ENCODE data around the gene CFAP61.

Gene CFAP61

DNA sequence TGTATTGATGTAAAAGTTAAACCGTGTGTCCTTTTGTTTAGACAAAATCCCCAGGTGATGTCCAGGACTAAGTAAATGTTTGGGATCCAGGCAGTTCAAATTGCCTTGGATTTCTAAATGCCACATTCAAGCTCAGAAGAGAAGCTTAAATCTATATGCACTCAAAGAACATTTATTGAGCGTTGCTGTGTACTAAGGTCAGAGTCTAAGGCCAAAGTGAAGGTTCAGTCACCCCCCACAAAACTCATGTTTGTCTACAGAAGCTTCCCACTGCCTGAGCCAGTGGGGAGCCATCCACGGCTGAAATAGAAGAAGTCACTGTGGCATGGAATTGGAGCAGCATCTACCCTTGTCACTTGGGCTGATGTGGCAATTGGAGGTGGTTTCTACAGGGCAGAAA lies 244.8 kb downstream of the CFAP61 start:
- no peak overlapping the region for H3K4me3 ChIP-seq (ENCODE audit: extremely low read depth, insufficient read depth, low read length, poor library complexity, severe bottlenecking)
- 80 to 86% methylated on average over 1 to 2 of the region's 3 CpGs for WGBS, 2 experiments (ENCODE audit: insufficient coverage in 2 of 2)

DNA sequence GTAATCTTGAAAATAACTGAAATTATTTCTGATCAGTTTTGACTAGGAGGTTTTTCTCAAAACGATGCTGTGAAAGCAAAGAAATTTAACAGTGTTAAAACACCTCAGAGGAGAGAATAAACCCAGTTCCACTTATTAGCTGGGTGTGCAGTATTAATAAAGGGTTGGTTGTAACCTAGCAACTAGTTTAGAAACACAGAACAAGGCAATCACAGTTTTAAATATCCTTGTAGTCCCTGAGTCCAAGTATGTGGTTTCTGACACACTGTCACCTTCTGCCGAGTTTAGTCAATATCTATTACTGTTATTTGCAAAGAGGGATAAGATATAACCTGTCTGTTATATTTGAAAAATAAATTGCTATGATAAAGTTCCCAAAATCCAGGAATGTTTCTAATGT lies 245.4 kb downstream of the CFAP61 start:
- no peaks in the 10 kb centered on the region for H3K4me1 ChIP-seq (ENCODE audit: control insufficient read depth, insufficient read depth, low read length, poor library complexity, severe bottlenecking)
- no peaks in the 10 kb centered on the region for H3K36me3 ChIP-seq (ENCODE audit: control insufficient read depth, insufficient read depth, low read length)
- no peak overlapping the region for H3K4me3 ChIP-seq (ENCODE audit: extremely low read depth, insufficient read depth, low read length, poor library complexity, severe bottlenecking)
- H3K27ac ChIP-seq (ENCODE audit: low read depth, low read length, severe bottlenecking) = no peak overlapping the region
- WGBS, 2 experiments (ENCODE audit: insufficient coverage in 2 of 2) = 100% methylated on average over 1 of the region's 2 CpGs; no CpG with 5 or more reads in 1 of the 2 experiments
- H3K9me3 ChIP-seq (ENCODE audit: control insufficient read depth, low read length) = no peaks in the 10 kb centered on the region

More for the DNA sequence above, 244.8 kb downstream of the CFAP61 start:
- Histone ChIP-seq H3K9me3 (ENCODE audit: control insufficient read depth, low read length) (no peaks in the 10 kb centered on the region), H3K27ac (ENCODE audit: low read depth, low read length, severe bottlenecking) (no peak overlapping the region), H3K36me3 (ENCODE audit: control insufficient read depth, insufficient read depth, low read length) (no peaks in the 10 kb centered on the region), H3K4me1 (ENCODE audit: control insufficient read depth, insufficient read depth, low read length, poor library complexity, severe bottlenecking) (no peaks in the 10 kb centered on the region)

DNA sequence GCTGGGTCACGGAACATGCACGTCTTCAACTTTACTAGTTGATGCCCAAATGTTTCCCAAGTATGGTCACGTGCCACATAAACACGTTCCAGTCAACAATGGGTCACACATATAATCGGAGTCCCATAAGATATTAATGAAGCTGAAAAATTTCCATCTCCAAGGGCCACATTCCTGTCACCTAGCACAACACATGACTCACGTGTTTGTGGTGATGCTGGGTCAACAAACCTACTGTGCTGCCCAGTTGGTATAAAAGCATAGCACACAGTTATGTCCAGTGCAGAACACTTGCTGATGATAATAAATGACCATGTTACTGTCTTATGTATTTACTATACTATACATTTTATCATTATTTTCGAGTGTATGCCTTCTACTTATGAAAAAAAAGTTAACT lies 247.6 kb downstream of the CFAP61 start:
- WGBS, 2 experiments (ENCODE audit: insufficient coverage in 2 of 2) = 62 to 67% methylated on average over 3 of the region's 7 CpGs
- H3K36me3 ChIP-seq (ENCODE audit: control insufficient read depth, insufficient read depth, low read length) = no peaks in the 10 kb centered on the region
- H3K4me3 ChIP-seq (ENCODE audit: extremely low read depth, insufficient read depth, low read length, poor library complexity, severe bottlenecking) = no peak overlapping the region
- no peak overlapping the region for H3K27ac ChIP-seq (ENCODE audit: low read depth, low read length, severe bottlenecking)
- no peaks in the 10 kb centered on the region for H3K4me1 ChIP-seq (ENCODE audit: control insufficient read depth, insufficient read depth, low read length, poor library complexity, severe bottlenecking)
- no peaks in the 10 kb centered on the region for H3K9me3 ChIP-seq (ENCODE audit: control insufficient read depth, low read length)

DNA sequence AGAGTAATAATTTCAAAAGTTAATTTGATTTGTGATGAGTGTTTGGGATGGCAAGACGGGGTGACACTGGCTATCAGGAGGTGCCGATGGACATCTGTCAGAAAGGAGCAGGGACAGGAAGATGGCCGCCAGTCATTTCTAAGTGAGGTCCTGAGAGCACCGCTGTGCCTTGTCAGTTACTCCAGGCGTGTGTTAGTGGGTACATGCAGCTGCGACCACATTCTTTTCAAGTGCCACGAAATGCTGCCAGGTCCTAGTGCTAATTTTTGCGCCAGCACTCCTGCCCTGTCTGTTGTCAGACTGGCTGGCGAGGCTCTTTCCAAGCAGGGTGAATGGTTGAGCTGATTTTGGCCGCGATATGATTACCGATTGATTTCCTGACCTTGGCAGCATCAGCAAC lies 251.0 kb downstream of the CFAP61 start:
- Histone ChIP-seq H3K4me1 (ENCODE audit: control insufficient read depth, insufficient read depth, low read length, poor library complexity, severe bottlenecking) (no peaks in the 10 kb centered on the region), H3K4me3 (ENCODE audit: extremely low read depth, insufficient read depth, low read length, poor library complexity, severe bottlenecking) (no peak overlapping the region)

DNA sequence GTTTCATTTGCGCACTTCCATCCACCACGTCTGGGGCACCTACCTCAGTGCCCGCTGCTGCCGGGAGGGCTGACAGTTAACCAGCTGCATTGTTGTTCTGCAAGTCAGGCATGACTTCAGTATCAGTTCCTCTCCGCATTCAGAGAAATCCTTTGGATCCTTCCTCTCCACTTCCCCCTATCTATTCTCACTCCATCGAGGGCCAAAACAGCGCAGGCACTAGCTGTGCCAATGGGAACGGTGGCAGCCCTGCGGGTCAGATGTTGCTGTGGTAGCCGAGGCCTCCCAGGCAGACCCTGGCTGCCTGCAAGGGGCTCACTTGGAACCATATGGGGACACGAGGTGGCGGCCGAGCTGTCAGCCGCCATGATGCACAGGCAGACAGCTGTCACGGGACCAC lies 251.4 kb downstream of the CFAP61 start:
- H3K27ac ChIP-seq (ENCODE audit: low read depth, low read length, severe bottlenecking) = no peak overlapping the region
- no peaks in the 10 kb centered on the region for H3K36me3 ChIP-seq (ENCODE audit: control insufficient read depth, insufficient read depth, low read length)
- no peaks in the 10 kb centered on the region for H3K4me1 ChIP-seq (ENCODE audit: control insufficient read depth, insufficient read depth, low read length, poor library complexity, severe bottlenecking)
- H3K4me3 ChIP-seq (ENCODE audit: extremely low read depth, insufficient read depth, low read length, poor library complexity, severe bottlenecking) = no peak overlapping the region
- WGBS, 2 experiments (ENCODE audit: insufficient coverage in 2 of 2) = 91 to 93% methylated on average over 15 of the region's 15 CpGs
- no peaks in the 10 kb centered on the region for H3K9me3 ChIP-seq (ENCODE audit: control insufficient read depth, low read length)

More for the DNA sequence above, 251.0 kb downstream of the CFAP61 start:
- WGBS, 2 experiments (ENCODE audit: insufficient coverage in 2 of 2) = 92% methylated on average over 12 of the region's 12 CpGs
- Histone ChIP-seq H3K36me3 (ENCODE audit: control insufficient read depth, insufficient read depth, low read length) (no peaks in the 10 kb centered on the region), H3K27ac (ENCODE audit: low read depth, low read length, severe bottlenecking) (no peak overlapping the region), H3K9me3 (ENCODE audit: control insufficient read depth, low read length) (no peaks in the 10 kb centered on the region)

DNA sequence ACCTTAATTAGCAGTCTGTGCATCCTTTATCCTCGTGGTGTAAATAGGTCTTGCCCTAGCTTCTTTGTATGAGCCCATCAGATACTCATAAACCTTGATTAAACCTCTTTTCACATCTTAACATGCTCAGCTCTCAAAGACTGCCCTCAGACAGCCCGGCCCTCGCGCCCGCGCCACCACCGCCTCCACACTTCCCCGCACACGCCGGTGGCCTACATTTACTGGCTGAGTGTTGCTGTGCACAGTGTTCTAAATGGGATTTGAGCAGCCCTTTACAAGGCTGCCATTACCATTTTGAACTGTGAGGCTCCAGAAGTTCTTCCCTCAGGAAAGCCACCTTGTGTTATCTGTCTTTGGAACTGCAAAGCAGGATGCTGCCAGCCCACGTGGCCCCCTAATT lies 252.6 kb downstream of the CFAP61 start:
- Histone ChIP-seq H3K9me3 (ENCODE audit: control insufficient read depth, low read length) (no peaks in the 10 kb centered on the region), H3K4me3 (ENCODE audit: extremely low read depth, insufficient read depth, low read length, poor library complexity, severe bottlenecking) (no peak overlapping the region), H3K27ac (ENCODE audit: low read depth, low read length, severe bottlenecking) (no peak overlapping the region), H3K4me1 (ENCODE audit: control insufficient read depth, insufficient read depth, low read length, poor library complexity, severe bottlenecking) (no peaks in the 10 kb centered on the region), H3K36me3 (ENCODE audit: control insufficient read depth, insufficient read depth, low read length) (no peaks in the 10 kb centered on the region)
- 91 to 94% methylated on average over 8 to 11 of the region's 11 CpGs for WGBS, 2 experiments (ENCODE audit: insufficient coverage in 2 of 2)

DNA sequence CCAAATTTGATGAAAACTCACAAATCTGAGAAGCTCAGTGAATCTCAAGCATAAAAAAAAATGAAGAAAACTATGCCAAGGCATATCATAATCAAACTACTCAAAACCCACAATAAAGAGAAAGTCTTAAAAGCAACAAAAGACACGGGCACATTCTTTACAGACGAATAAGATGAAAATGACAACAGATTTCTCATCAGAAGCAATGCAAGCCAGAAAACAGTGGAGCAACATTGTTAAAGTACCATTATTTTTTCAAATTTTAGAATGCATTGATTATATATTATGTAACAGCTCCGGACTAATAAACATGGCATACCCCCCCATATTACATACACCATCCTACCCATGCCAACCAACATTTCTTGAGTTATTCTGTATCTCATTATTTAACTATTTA lies 260.2 kb downstream of the CFAP61 start:
- Histone ChIP-seq H3K4me1 (ENCODE audit: control insufficient read depth, insufficient read depth, low read length, poor library complexity, severe bottlenecking) (no peaks in the 10 kb centered on the region), H3K36me3 (ENCODE audit: control insufficient read depth, insufficient read depth, low read length) (no peaks in the 10 kb centered on the region), H3K9me3 (ENCODE audit: control insufficient read depth, low read length) (no peaks in the 10 kb centered on the region), H3K27ac (ENCODE audit: low read depth, low read length, severe bottlenecking) (no peak overlapping the region), H3K4me3 (ENCODE audit: extremely low read depth, insufficient read depth, low read length, poor library complexity, severe bottlenecking) (no peak overlapping the region)
- 80 to 100% methylated on average over 1 to 2 of the region's 3 CpGs for WGBS, 2 experiments (ENCODE audit: insufficient coverage in 2 of 2)

DNA sequence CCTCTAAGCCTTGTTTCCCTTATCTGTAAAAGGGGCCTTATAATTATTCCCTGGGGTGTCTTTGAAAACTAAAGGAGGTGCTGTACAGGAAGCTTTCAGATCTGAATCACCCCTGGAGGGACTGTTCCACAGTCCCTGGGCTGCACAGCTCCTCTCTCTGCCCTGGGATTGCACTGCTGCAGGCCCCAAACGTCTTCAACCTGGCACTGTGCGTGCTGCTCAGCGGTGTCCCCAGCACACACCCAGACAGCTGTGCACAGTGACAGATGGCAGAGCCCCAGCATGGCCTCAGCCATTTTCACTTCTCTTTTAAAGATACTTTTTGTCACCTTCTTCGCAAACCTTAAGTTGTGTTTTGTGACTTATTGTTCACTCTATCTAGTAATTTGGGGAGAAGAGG lies 264.9 kb downstream of the CFAP61 start:
- Histone ChIP-seq H3K36me3 (ENCODE audit: control insufficient read depth, insufficient read depth, low read length) (no peaks in the 10 kb centered on the region), H3K27ac (ENCODE audit: low read depth, low read length, severe bottlenecking) (no peak overlapping the region), H3K4me1 (ENCODE audit: control insufficient read depth, insufficient read depth, low read length, poor library complexity, severe bottlenecking) (no peaks in the 10 kb centered on the region), H3K9me3 (ENCODE audit: control insufficient read depth, low read length) (no peaks in the 10 kb centered on the region), H3K4me3 (ENCODE audit: extremely low read depth, insufficient read depth, low read length, poor library complexity, severe bottlenecking) (no peak overlapping the region)
- 83 to 96% methylated on average over 1 to 3 of the region's 4 CpGs for WGBS, 2 experiments (ENCODE audit: insufficient coverage in 2 of 2)

DNA sequence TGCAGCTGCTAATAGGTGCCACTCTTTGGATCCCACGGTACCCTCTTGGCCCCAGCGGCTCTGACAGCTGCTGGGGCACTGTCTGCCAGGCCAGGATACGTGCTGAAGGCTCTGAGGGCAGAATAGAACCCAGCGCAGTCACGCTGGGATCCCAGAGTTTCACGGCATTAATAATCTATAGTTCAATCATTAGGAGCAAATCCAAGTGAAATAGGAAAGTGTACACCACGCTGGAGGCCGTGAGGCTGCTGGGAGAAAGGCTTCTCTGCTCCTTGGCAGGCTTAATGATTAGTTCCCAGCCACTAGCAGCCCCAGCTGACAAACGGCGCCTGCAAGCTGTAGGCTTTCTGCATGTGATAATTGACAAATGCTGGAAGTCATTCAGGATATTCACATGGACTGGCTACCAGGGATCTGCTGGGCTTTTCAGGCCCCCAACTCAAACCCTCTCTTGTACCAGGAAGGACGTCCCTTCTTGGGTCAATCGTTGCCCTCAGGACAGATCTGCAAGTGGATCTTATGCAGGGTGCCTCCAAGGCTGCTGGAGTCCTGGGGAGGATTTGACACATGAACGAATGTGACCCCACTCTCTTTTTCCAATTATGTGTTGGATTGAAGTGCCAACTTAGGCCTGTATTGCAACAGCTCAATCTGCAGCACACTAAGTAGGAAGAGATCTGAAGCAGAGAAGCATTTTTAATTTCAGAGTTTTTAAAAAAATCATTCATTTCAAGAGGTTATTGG lies 265.5 kb downstream of the CFAP61 start:
- Histone ChIP-seq H3K4me3 (ENCODE audit: extremely low read depth, insufficient read depth, low read length, poor library complexity, severe bottlenecking) (no peak overlapping the region), H3K36me3 (ENCODE audit: control insufficient read depth, insufficient read depth, low read length) (no peaks in the 10 kb centered on the region), H3K27ac (ENCODE audit: low read depth, low read length, severe bottlenecking) (no peak overlapping the region), H3K4me1 (ENCODE audit: control insufficient read depth, insufficient read depth, low read length, poor library complexity, severe bottlenecking) (no peaks in the 10 kb centered on the region), H3K9me3 (ENCODE audit: control insufficient read depth, low read length) (no peaks in the 10 kb centered on the region)
- WGBS, 2 experiments (ENCODE audit: insufficient coverage in 2 of 2) = 81 to 85% methylated on average over 10 to 13 of the region's 13 CpGs

DNA sequence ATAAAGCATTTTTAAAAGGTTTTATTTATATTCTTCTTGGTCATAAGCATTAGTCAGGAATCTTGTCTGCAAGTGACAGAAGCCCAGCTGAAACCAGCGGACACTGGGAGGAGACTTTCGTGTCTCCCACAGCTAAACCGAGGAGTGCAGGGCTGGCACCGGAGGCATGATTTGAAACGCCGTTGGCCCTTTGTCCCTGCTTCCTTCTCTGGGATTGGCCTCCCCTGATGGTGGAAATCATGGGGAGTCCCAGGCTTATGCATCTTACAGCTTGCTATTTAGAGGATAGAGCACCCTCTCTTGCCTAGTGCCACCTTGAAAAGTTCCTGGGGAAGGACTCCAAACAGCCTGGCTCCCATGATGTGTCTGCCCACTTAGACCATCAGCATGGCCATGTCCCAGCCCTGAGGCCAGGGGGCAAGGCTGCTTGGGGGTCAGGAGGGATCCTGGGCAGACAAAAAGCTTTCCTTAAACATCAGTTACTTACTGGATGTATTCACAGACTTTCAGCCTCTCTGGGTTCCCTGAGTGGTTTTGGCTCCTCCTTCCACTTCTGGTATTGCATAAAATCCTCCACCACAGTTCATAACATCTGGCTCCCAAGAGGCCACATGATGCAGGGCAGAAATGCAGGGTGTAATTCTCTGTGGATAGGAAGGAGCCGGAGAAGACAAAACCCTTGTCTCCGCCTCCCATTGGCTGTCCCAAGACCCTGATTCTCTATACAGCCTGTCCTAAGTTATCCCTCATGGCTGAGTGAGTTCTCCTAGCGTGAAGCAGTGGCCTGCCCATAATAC lies 266.2 kb downstream of the CFAP61 start:
- H3K4me3 ChIP-seq (ENCODE audit: extremely low read depth, insufficient read depth, low read length, poor library complexity, severe bottlenecking) = no peak overlapping the region
- no peaks in the 10 kb centered on the region for H3K36me3 ChIP-seq (ENCODE audit: control insufficient read depth, insufficient read depth, low read length)
- no peaks in the 10 kb centered on the region for H3K9me3 ChIP-seq (ENCODE audit: control insufficient read depth, low read length)
- H3K4me1 ChIP-seq (ENCODE audit: control insufficient read depth, insufficient read depth, low read length, poor library complexity, severe bottlenecking) = no peaks in the 10 kb centered on the region
- no peak overlapping the region for H3K27ac ChIP-seq (ENCODE audit: low read depth, low read length, severe bottlenecking)
- WGBS, 2 experiments (ENCODE audit: insufficient coverage in 2 of 2) = 79 to 92% methylated on average over 9 of the region's 9 CpGs

DNA sequence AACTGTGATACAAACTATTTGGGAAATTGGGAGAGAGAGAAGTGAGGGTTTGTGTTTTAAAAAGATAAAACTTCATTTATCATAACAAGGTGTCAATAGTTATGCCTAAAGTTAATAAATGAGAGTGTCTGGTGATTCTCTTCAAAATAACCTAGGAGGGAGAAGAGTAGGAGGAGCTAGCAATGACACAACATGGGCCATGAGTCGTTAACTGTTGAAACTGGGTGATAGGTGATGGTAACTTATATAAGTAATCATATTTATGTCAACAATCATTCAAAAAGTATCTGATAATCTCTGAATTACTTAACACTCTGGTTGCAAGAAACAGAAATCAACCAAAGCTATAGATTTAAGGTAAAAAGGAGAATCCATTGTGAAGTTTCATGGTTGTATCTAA lies 268.8 kb downstream of the CFAP61 start:
- no peak overlapping the region for H3K27ac ChIP-seq (ENCODE audit: low read depth, low read length, severe bottlenecking)
- H3K9me3 ChIP-seq (ENCODE audit: control insufficient read depth, low read length) = no peaks in the 10 kb centered on the region
- no peaks in the 10 kb centered on the region for H3K4me1 ChIP-seq (ENCODE audit: control insufficient read depth, insufficient read depth, low read length, poor library complexity, severe bottlenecking)
- no peak overlapping the region for H3K4me3 ChIP-seq (ENCODE audit: extremely low read depth, insufficient read depth, low read length, poor library complexity, severe bottlenecking)
- no CpG with 5 or more reads among the region's 1 CpG for WGBS, 2 experiments (ENCODE audit: insufficient coverage in 2 of 2)
- H3K36me3 ChIP-seq (ENCODE audit: control insufficient read depth, insufficient read depth, low read length) = no peaks in the 10 kb centered on the region

All from mesodermal cell (in vitro differentiated cells).